HEK293 (cell line): Measurements from ENCODE around the gene MYO1B.

Experiments used
- CTCF ChIA-PET: fragments of 350-600 bp; formaldehyde crosslinking; extraction: SDS; loops from one replicate; lab custom pipeline; 2021; ENCODE audit warnings: antibody characterized with exemption; lab: Yijun Ruan, JAX
- POLR2A ChIA-PET: fragments of 300-600 bp; formaldehyde crosslinking; extraction: SDS; loops from one replicate; lab custom pipeline; 2020; ENCODE audit warnings: antibody characterized with exemption, inconsistent platforms; lab: Yijun Ruan, JAX
- H3K27ac ChIP-seq: fragments of 200-500 bp; sonication (Bioruptor generic); 2 replicates; pipeline ENCODE4 v1.5.1; 2014; ENCODE audit warnings: low read depth, low read length, control low read depth, inconsistent platforms; ENCODE audit errors: extremely low read depth
- H3K36me3 ChIP-seq, 2 experiments: fragments of 200-500 bp in 1 of 2; sonication (Bioruptor generic) in 1 of 2; 1 replicate in 1 of 2; 2 replicates in 1 of 2; pipeline ENCODE4 v1.5.1; 2014 to 2017; ENCODE audit warnings: inconsistent platforms in 2 of 2, low read length in 2 of 2; ENCODE audit not compliant: control insufficient read depth in 2 of 2, insufficient read depth in 1 of 2
- H3K4me1 ChIP-seq: fragments of 200-500 bp; sonication (Bioruptor generic); 2 replicates; pipeline ENCODE4 v1.5.1; 2014; ENCODE audit warnings: mild to moderate bottlenecking, low read length, inconsistent platforms; ENCODE audit not compliant: control insufficient read depth, insufficient read depth
- H3K4me3 ChIP-seq: 2 replicates; pipeline ENCODE4 v1.5.1; 2011; ENCODE audit warnings: low read depth, mild to moderate bottlenecking, control low read depth, low read length, moderate library complexity
- H3K9me3 ChIP-seq: fragments of 200-500 bp; sonication (Bioruptor generic); 2 replicates; pipeline ENCODE4 v1.5.1; 2014; ENCODE audit warnings: low read depth, low read length, inconsistent platforms; ENCODE audit not compliant: control insufficient read depth, insufficient read depth
- CTCF ChIP-seq: fragments of 450-650 bp; formaldehyde crosslinking; IDR thresholded peaks from 2 replicates; pipeline ENCODE4 v1.5.1; 2016; ENCODE audit warnings: missing biosample characterization, missing genetic modification characterization
- INSM2 ChIP-seq: fragments of 450-650 bp; formaldehyde crosslinking; IDR thresholded peaks from 2 replicates; pipeline ENCODE4 v1.5.1; 2016; ENCODE audit warnings: missing biosample characterization, missing genetic modification characterization
- MEIS1 ChIP-seq: sonication (generic); formaldehyde crosslinking; IDR thresholded peaks from 2 replicates; pipeline ENCODE4 v1.8.1; 2022; ENCODE audit warnings: missing genetic modification reagents, mild to moderate bottlenecking, borderline replicate concordance
- REST ChIP-seq: fragments of 450-650 bp; formaldehyde crosslinking; IDR thresholded peaks from 2 replicates; pipeline ENCODE4 v1.5.1; 2016; ENCODE audit warnings: missing biosample characterization, missing genetic modification characterization
- SP7 ChIP-seq: fragments of 450-650 bp; formaldehyde crosslinking; IDR thresholded peaks from 2 replicates; pipeline ENCODE4 v1.5.1; 2016; ENCODE audit warnings: missing biosample characterization, missing genetic modification characterization
- ZBTB26 ChIP-seq: fragments of 450-650 bp; formaldehyde crosslinking; optimal IDR thresholded peaks from 2 replicates; pipeline ENCODE3; 2016; ENCODE audit warnings: missing biosample characterization, mild to moderate bottlenecking, missing genetic modification characterization
- ZBTB49 ChIP-seq: fragments of 450-650 bp; formaldehyde crosslinking; IDR thresholded peaks from 2 replicates; pipeline ENCODE4 v1.5.1; 2016; ENCODE audit warnings: missing biosample characterization, missing genetic modification characterization, low read depth
- ZNF19 ChIP-seq: fragments of 450-650 bp; formaldehyde crosslinking; IDR thresholded peaks from 2 replicates; pipeline ENCODE4; 2016; ENCODE audit warnings: missing biosample characterization, missing genetic modification characterization, low read depth
- ZNF239 ChIP-seq: fragments of 450-650 bp; formaldehyde crosslinking; IDR thresholded peaks from 2 replicates; pipeline ENCODE4 v1.5.1; 2016; ENCODE audit warnings: missing biosample characterization, missing genetic modification characterization
- ZNF311 ChIP-seq: fragments of 450-650 bp; formaldehyde crosslinking; IDR thresholded peaks from 2 replicates; pipeline ENCODE4 v1.5.1; 2017; ENCODE audit warnings: missing biosample characterization, missing genetic modification characterization, borderline replicate concordance
- ZNF37A ChIP-seq: fragments of 450-650 bp; IDR thresholded peaks from 2 replicates; pipeline ENCODE4 v1.5.1; 2018; ENCODE audit warnings: missing biosample characterization, missing genetic modification characterization
- ZNF549 ChIP-seq: fragments of 450-650 bp; IDR thresholded peaks from 2 replicates; pipeline ENCODE4 v1.5.1; 2018; ENCODE audit warnings: missing biosample characterization, missing genetic modification characterization, mild to moderate bottlenecking, inconsistent platforms, moderate library complexity
- ZNF623 ChIP-seq: fragments of 450-650 bp; formaldehyde crosslinking; IDR thresholded peaks from 2 replicates; pipeline ENCODE4 v1.5.1; 2016; ENCODE audit warnings: missing biosample characterization, missing genetic modification characterization
- ZNF629 ChIP-seq: fragments of 450-650 bp; formaldehyde crosslinking; IDR thresholded peaks from 2 replicates; pipeline ENCODE4 v1.5.1; 2017; ENCODE audit warnings: missing biosample characterization, missing genetic modification characterization
- ZNF654 ChIP-seq: fragments of 450-650 bp; formaldehyde crosslinking; IDR thresholded peaks from 2 replicates; pipeline ENCODE4 v1.5.1; 2016; ENCODE audit warnings: low read depth, missing biosample characterization, missing genetic modification characterization
- ZNF692 ChIP-seq: fragments of 450-650 bp; formaldehyde crosslinking; IDR thresholded peaks from 2 replicates; pipeline ENCODE4 v1.5.1; 2016; ENCODE audit warnings: missing biosample characterization, missing genetic modification characterization
- ZSCAN23 ChIP-seq: fragments of 450-650 bp; formaldehyde crosslinking; IDR thresholded peaks from 2 replicates; pipeline ENCODE4 v1.5.1; 2016; ENCODE audit warnings: missing biosample characterization, missing genetic modification characterization
- ZSCAN30 ChIP-seq: fragments of 450-650 bp; IDR thresholded peaks from 2 replicates; pipeline ENCODE4 v1.5.1; 2018; ENCODE audit warnings: missing biosample characterization, mild to moderate bottlenecking, missing genetic modification characterization, moderate library complexity
- TF ChIP-seq, protein P1 (sequence below): fragments of 450-650 bp; formaldehyde crosslinking; IDR thresholded peaks from 2 replicates; pipeline ENCODE4 v1.5.0; 2017; ENCODE audit warnings: missing biosample characterization, missing genetic modification characterization, borderline replicate concordance

MYO1B gene

DNA sequence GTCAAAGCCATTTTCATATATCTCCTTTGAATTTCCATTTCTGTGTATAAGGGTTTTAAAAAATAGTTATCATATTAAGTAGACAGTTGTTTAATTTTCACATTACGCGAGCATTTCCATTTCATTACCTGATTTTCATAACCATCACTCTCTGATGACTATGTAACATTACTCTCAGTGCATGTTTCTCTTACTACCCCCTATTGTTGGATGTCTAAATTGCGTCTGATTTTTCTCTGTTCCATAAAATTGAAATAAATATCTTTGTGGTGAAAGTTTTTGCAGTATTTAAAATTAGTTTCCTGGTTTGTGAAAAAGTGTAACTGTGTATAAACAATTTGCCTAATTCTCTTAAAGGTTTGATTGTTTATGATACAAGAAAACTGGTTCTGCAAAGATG, 123.8 kb downstream of the MYO1B start:
- no peak overlapping the region for H3K27ac ChIP-seq
- H3K4me1 ChIP-seq: no peaks in the 10 kb centered on the region
- no peaks in the 10 kb centered on the region for H3K9me3 ChIP-seq
- CTCF ChIA-PET: interaction anchor here (0.6 to 1.8 kb wide), 2 partner anchors 9 to 47 kb away, joined by 3 to 7 read pairs; no protein-coding TSS in a partner anchor
- H3K36me3 ChIP-seq: peaks cover 0 to 30% of the 10 kb centered on the region in 2 experiments; a peak in 1 of 3 replicates
- POLR2A ChIA-PET: no interaction called here
- no peak overlapping the region for H3K4me3 ChIP-seq
- TF ChIP-seq ZBTB26: no peak
- TF ChIP-seq ZNF623 (tag by site-specific recombination): no peak
- TF ChIP-seq CTCF: no peak
- TF ChIP-seq ZSCAN23: no peak
- TF ChIP-seq ZNF37A: no peak
- no peak for TF ChIP-seq REST (tag by site-specific recombination)
- no peak for TF ChIP-seq SP7 (tag by site-specific recombination)
- TF ChIP-seq ZNF239: no peak
- no peak for TF ChIP-seq MEIS1 (CRISPR knock-in tag)
- no peak for TF ChIP-seq ZBTB49 (tag by site-specific recombination)
- TF ChIP-seq ZNF629: no peak
- no peak for TF ChIP-seq ZNF692 (tag by site-specific recombination)
- no peak for TF ChIP-seq ZNF311 (tag by site-specific recombination)
- no peak for TF ChIP-seq INSM2 (tag by site-specific recombination)
- TF ChIP-seq ZNF654 (tag by site-specific recombination): no peak
- TF ChIP-seq ZSCAN30: no peak
- TF ChIP-seq ZNF19 (tag by site-specific recombination): no peak
- TF ChIP-seq, protein P1, sequence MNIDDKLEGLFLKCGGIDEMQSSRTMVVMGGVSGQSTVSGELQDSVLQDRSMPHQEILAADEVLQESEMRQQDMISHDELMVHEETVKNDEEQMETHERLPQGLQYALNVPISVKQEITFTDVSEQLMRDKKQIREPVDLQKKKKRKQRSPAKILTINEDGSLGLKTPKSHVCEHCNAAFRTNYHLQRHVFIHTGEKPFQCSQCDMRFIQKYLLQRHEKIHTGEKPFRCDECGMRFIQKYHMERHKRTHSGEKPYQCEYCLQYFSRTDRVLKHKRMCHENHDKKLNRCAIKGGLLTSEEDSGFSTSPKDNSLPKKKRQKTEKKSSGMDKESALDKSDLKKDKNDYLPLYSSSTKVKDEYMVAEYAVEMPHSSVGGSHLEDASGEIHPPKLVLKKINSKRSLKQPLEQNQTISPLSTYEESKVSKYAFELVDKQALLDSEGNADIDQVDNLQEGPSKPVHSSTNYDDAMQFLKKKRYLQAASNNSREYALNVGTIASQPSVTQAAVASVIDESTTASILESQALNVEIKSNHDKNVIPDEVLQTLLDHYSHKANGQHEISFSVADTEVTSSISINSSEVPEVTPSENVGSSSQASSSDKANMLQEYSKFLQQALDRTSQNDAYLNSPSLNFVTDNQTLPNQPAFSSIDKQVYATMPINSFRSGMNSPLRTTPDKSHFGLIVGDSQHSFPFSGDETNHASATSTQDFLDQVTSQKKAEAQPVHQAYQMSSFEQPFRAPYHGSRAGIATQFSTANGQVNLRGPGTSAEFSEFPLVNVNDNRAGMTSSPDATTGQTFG (tag by site-specific recombination): no peak
- TF ChIP-seq ZNF549: no peak
